HCT116 (cell line): ENCODE measurements around the gene CS.

Experiments used
- ATF3 ChIP-seq: IDR thresholded peaks from 2 replicates; pipeline ENCODE4 v1.6.1; 2012
- CEBPB ChIP-seq: IDR thresholded peaks from 2 replicates; pipeline ENCODE4 v1.6.1; 2012; ENCODE audit warnings: low read depth
- CTCF ChIP-seq, 3 experiments: fragments of 200-600 bp in 1 of 3; sonication (generic) in 1 of 3; IDR thresholded peaks in 2 of 3; conservative IDR thresholded peaks in 1 of 3; 2 replicates each; pipeline ENCODE4 v1.5.1; 2012 to 2017; ENCODE audit warnings: low read depth in 2 of 3, low read length in 2 of 3, antibody characterized with exemption in 1 of 3, borderline replicate concordance in 1 of 3, control low read depth in 1 of 3, mild to moderate bottlenecking in 1 of 3, mixed read lengths in 1 of 3, mixed run types in 1 of 3, moderate library complexity in 1 of 3; ENCODE audit not compliant: insufficient read depth in 1 of 3
- EZH2 ChIP-seq: fragments of 200-600 bp; sonication (generic); IDR thresholded peaks from 2 replicates; pipeline ENCODE4 v1.6.1; 2017; ENCODE audit warnings: antibody characterized with exemption, mixed run types
- EZH2phosphoT487 ChIP-seq: fragments of 200-600 bp; IDR thresholded peaks from 2 replicates; pipeline ENCODE4 v1.6.1; 2018; ENCODE audit warnings: antibody characterized with exemption, borderline replicate concordance
- POLR2A ChIP-seq: IDR thresholded peaks from 2 replicates; pipeline ENCODE4 v1.7.0; 2011; ENCODE audit warnings: borderline replicate concordance; ENCODE audit not compliant: insufficient read depth, insufficient read length; ENCODE audit errors: extremely low read depth
- POLR2AphosphoS5 ChIP-seq: IDR thresholded peaks from 2 replicates; pipeline ENCODE4 v1.6.1; 2011; ENCODE audit warnings: mild to moderate bottlenecking, low read depth, low read length, moderate library complexity
- SIN3A ChIP-seq: IDR thresholded peaks from 2 replicates; pipeline ENCODE4 v1.6.1; 2012; ENCODE audit warnings: low read depth
- SP1 ChIP-seq: IDR thresholded peaks from 2 replicates; pipeline ENCODE4 v1.6.1; 2012; ENCODE audit warnings: low read depth
- ZBTB33 ChIP-seq: IDR thresholded peaks from 2 replicates; pipeline ENCODE4 v1.6.1; 2011; ENCODE audit warnings: mild to moderate bottlenecking, low read length, moderate library complexity; ENCODE audit not compliant: insufficient replicate concordance; ENCODE audit errors: extremely low read depth
- ZNF274 ChIP-seq: fragments of 200-500 bp; sonication (Bioruptor generic); IDR thresholded peaks from 2 replicates; pipeline ENCODE4 v1.6.1; 2014; ENCODE audit warnings: mild to moderate bottlenecking, low read depth, low read length, inconsistent platforms

- no peak for TF ChIP-seq CTCF (IDR thresholded peaks at IDR 0.05 in 2 of 3, conservative IDR thresholded peaks at IDR 0.05 in 1 of 3; ENCODE audit: borderline replicate concordance in 1 of 3, insufficient read depth in 1 of 3, low read depth in 2 of 3, low read length in 2 of 3)
- no peak for TF ChIP-seq POLR2AphosphoS5
- TF ChIP-seq POLR2A: no peak
- TF ChIP-seq ATF3: no peak
- no peak for TF ChIP-seq SIN3A
- no peak for TF ChIP-seq EZH2
- TF ChIP-seq EZH2phosphoT487: no peak
- no peak for TF ChIP-seq ZNF274
- no peak for TF ChIP-seq SP1
- TF ChIP-seq CEBPB: no peak
- no peak for TF ChIP-seq ZBTB33
These were observed 4.9 kb upstream of the CS start for GRCh38 chr12:56304872-56305590.
